H1 (cell line): ENCODE data around the gene PROSER1. TPM values are rescaled to one million over a fixed set of nuclear protein-coding genes. Genes with fewer than 3 reads are reported as not detected.
A peak's percentile ranks its signal among the peaks of the same experiment; 100 is the strongest.

Source experiments
- CTCF ChIA-PET: fragments of 300-600 bp; sonication (Branson Sonifier 250); formaldehyde crosslinking; loops from one replicate; lab custom pipeline; 2021; ENCODE audit not compliant: partially characterized antibody; lab: Charles Lee
- POLR2A ChIA-PET: fragments of 300-600 bp; sonication (Branson Sonifier 250); formaldehyde crosslinking; loops from one replicate; lab custom pipeline; 2021; ENCODE audit warnings: inconsistent platforms; ENCODE audit not compliant: partially characterized antibody; lab: Charles Lee
- DNase-seq, 2 experiments: peaks; one replicate each; pipeline versions ENCODE4 v3.0.0 to v3.0.0-alpha.2; 2010 to 2022; ENCODE audit warnings: low spot score in 2 of 2, low read depth in 1 of 2, mixed read lengths in 1 of 2
- FAIRE-seq: peaks from 2 replicates; lab custom pipeline; 2011; peaks lifted over from hg19 to GRCh38; lab: Jason Lieb, UNC
- H2AFZ ChIP-seq: 2 replicates; pipeline ENCODE4 v1.8.1; 2012; ENCODE audit warnings: low read length, inconsistent platforms
- H2AK5ac ChIP-seq: 2 replicates; pipeline ENCODE4 v1.6.1; 2013; ENCODE audit warnings: low read depth, low read length
- H2BK120ac ChIP-seq: replicated peaks from 2 replicates; pipeline ENCODE3; 2013; ENCODE audit warnings: low read depth, low read length, inconsistent platforms
- H2BK12ac ChIP-seq: 2 replicates; pipeline ENCODE4 v1.6.1; 2013; ENCODE audit warnings: low read depth, low read length
- H2BK15ac ChIP-seq: 2 replicates; pipeline ENCODE4 v1.6.1; 2013; ENCODE audit warnings: low read length
- H2BK20ac ChIP-seq: 2 replicates; pipeline ENCODE4 v1.6.1; 2013; ENCODE audit warnings: low read length
- H2BK5ac ChIP-seq: 2 replicates; pipeline ENCODE4 v1.6.1; 2013; ENCODE audit warnings: low read depth, low read length
- H3K14ac ChIP-seq: 2 replicates; pipeline ENCODE4 v1.6.1; 2013; ENCODE audit warnings: inconsistent platforms; ENCODE audit not compliant: insufficient read length
- H3K18ac ChIP-seq: 2 replicates; pipeline ENCODE4 v1.6.1; 2013; ENCODE audit warnings: low read length; ENCODE audit errors: extremely low read depth
- H3K23ac ChIP-seq: 2 replicates; pipeline ENCODE4 v1.6.1; 2013; ENCODE audit warnings: inconsistent platforms; ENCODE audit not compliant: insufficient read length
- H3K23me2 ChIP-seq: 2 replicates; pipeline ENCODE4 v1.6.1; 2013; ENCODE audit warnings: low read depth, low read length
- H3K27ac ChIP-seq: 2 replicates; pipeline ENCODE4 v1.6.1; 2011; ENCODE audit warnings: low read depth, low read length, inconsistent platforms
- H3K27me3 ChIP-seq, 4 experiments: replicated peaks in 1 of 4; 1 replicate in 1 of 4; 2 replicates in 3 of 4; pipeline versions ENCODE4 v1.6.1 to v1.8.1; 2011 to 2013; ENCODE audit warnings: low read length in 3 of 4, mild to moderate bottlenecking in 3 of 4, inconsistent platforms in 2 of 4, mixed read lengths in 2 of 4, moderate library complexity in 1 of 4; ENCODE audit not compliant: control insufficient read depth in 3 of 4, insufficient read depth in 3 of 4; ENCODE audit errors: extremely low read depth in 1 of 4
- H3K36me3 ChIP-seq, 4 experiments: 2 replicates each; pipeline versions ENCODE4 v1.6.1 to v1.8.1; 2011 to 2013; ENCODE audit warnings: mild to moderate bottlenecking in 4 of 4, low read length in 3 of 4, moderate library complexity in 2 of 4, control low read depth in 1 of 4, inconsistent platforms in 1 of 4; ENCODE audit not compliant: insufficient read depth in 4 of 4, control insufficient read depth in 2 of 4
- H3K4ac ChIP-seq: replicated peaks from 2 replicates; pipeline ENCODE3; 2013; ENCODE audit warnings: low read length, low read depth, mixed read lengths, inconsistent platforms; ENCODE audit not compliant: insufficient read length
- H3K4me1 ChIP-seq, 4 experiments: replicated peaks in 1 of 4; 1 replicate in 1 of 4; 2 replicates in 3 of 4; pipeline versions ENCODE4 v1.6.1 to v1.8.1; 2011 to 2013; ENCODE audit warnings: low read length in 3 of 4, inconsistent platforms in 2 of 4, mixed read lengths in 1 of 4; ENCODE audit not compliant: insufficient read depth in 4 of 4, control insufficient read depth in 3 of 4
- H3K4me2 ChIP-seq, 2 experiments: 2 replicates each; pipeline versions ENCODE4 v1.6.1 to v1.8.1; 2011 to 2013; ENCODE audit warnings: low read depth in 2 of 2, low read length in 2 of 2, control low read depth in 1 of 2, inconsistent platforms in 1 of 2, mild to moderate bottlenecking in 1 of 2; ENCODE audit not compliant: insufficient read depth in 1 of 2
- H3K4me3 ChIP-seq, 4 experiments: fragments of 200-600, 300-600 bp in 1 of 4; sonication (generic), shearing (Covaris generic), sonication (Bioruptor Twin) in 1 of 4; 2 replicates each; pipeline versions ENCODE4 v1.5.1 to v1.8.1; 2011 to 2016; ENCODE audit warnings: low read length in 4 of 4, low read depth in 3 of 4, control low read depth in 2 of 4, inconsistent platforms in 2 of 4, mild to moderate bottlenecking in 2 of 4, mixed read lengths in 1 of 4, moderate library complexity in 1 of 4; ENCODE audit not compliant: insufficient read depth in 2 of 4; ENCODE audit errors: extremely low read depth in 1 of 4
- H3K56ac ChIP-seq: replicated peaks from 2 replicates; pipeline ENCODE3; 2013; ENCODE audit warnings: low read depth, mild to moderate bottlenecking, mixed read lengths, low read length, inconsistent platforms; ENCODE audit not compliant: insufficient read length
- H3K79me1 ChIP-seq: 2 replicates; pipeline ENCODE4 v1.6.1; 2013; ENCODE audit warnings: low read depth, low read length, control low read depth
- H3K79me2 ChIP-seq, 2 experiments: 2 replicates each; pipeline versions ENCODE4 v1.6.1 to v1.8.1; 2012 to 2013; ENCODE audit warnings: low read length in 2 of 2, mild to moderate bottlenecking in 2 of 2, inconsistent platforms in 1 of 2; ENCODE audit not compliant: insufficient read depth in 2 of 2, control insufficient read depth in 1 of 2
- H3K9ac ChIP-seq, 4 experiments: replicated peaks in 1 of 4; 1 replicate in 1 of 4; 2 replicates in 3 of 4; pipeline versions ENCODE4 v1.6.1 to v1.8.1; 2011 to 2013; ENCODE audit warnings: low read depth in 3 of 4, low read length in 3 of 4, control low read depth in 2 of 4, mild to moderate bottlenecking in 2 of 4, moderate library complexity in 2 of 4, inconsistent platforms in 1 of 4; ENCODE audit errors: extremely low read depth in 1 of 4
- H3K9me3 ChIP-seq, 2 experiments: 2 replicates each; pipeline versions ENCODE4 v1.6.1 to v1.8.1; 2012 to 2013; ENCODE audit warnings: mild to moderate bottlenecking in 2 of 2, moderate library complexity in 2 of 2, control low read depth in 1 of 2, inconsistent platforms in 1 of 2, low read depth in 1 of 2, low read length in 1 of 2, mixed read lengths in 1 of 2; ENCODE audit not compliant: insufficient read depth in 2 of 2
- H4K20me1 ChIP-seq, 2 experiments: replicated peaks in 1 of 2; 2 replicates each; pipeline versions ENCODE3 to v1.8.1; 2011 to 2013; ENCODE audit warnings: inconsistent platforms in 2 of 2, low read length in 2 of 2, mild to moderate bottlenecking in 1 of 2; ENCODE audit not compliant: insufficient read depth in 2 of 2, control insufficient read depth in 1 of 2
- H4K5ac ChIP-seq: 2 replicates; pipeline ENCODE4 v1.6.1; 2013; ENCODE audit warnings: low read length, low read depth, mixed read lengths, inconsistent platforms; ENCODE audit not compliant: insufficient read length
- H4K8ac ChIP-seq: 2 replicates; pipeline ENCODE4 v1.8.0; 2013; ENCODE audit warnings: mild to moderate bottlenecking, moderate library complexity, low read length, inconsistent platforms; ENCODE audit not compliant: insufficient read depth; ENCODE audit errors: extremely low read depth
- H4K91ac ChIP-seq: replicated peaks from 2 replicates; pipeline ENCODE3; 2013; ENCODE audit warnings: low read length, mixed read lengths, inconsistent platforms; ENCODE audit not compliant: insufficient read length
- GTF2F1 ChIP-seq: IDR thresholded peaks from 2 replicates; pipeline ENCODE4 v1.6.1; 2012; ENCODE audit warnings: low read depth, low read length, improper control_type of control experiment, borderline replicate concordance
- KDM5A ChIP-seq: fragments of 200-600 bp; IDR thresholded peaks from 2 replicates; pipeline ENCODE4 v1.7.1; 2012; ENCODE audit warnings: mild to moderate bottlenecking, low read length, inconsistent platforms, mixed read lengths
- MAFK ChIP-seq: IDR thresholded peaks from 2 replicates; pipeline ENCODE4 v1.6.1; 2012; ENCODE audit warnings: low read depth, mild to moderate bottlenecking, improper control_type of control experiment, low read length
- POLR2AphosphoS5 ChIP-seq: IDR thresholded peaks from 2 replicates; pipeline ENCODE4 v1.6.1; 2011; ENCODE audit warnings: low read depth, low read length
- RAD21 ChIP-seq, 2 experiments: IDR thresholded peaks in 1 of 2; conservative IDR thresholded peaks in 1 of 2; 2 replicates each; pipeline ENCODE4 v1.6.1; 2011; ENCODE audit warnings: low read depth in 2 of 2, low read length in 2 of 2, improper control_type of control experiment in 1 of 2, inconsistent platforms in 1 of 2, mild to moderate bottlenecking in 1 of 2, moderate library complexity in 1 of 2
- SAP30 ChIP-seq: fragments of 300-600 bp; sonication (generic); IDR thresholded peaks from 2 replicates; pipeline ENCODE4 v1.7.1; 2012; ENCODE audit warnings: low read length, moderate library complexity, mild to moderate bottlenecking, inconsistent platforms; ENCODE audit not compliant: insufficient read depth, insufficient replicate concordance
- SIN3A ChIP-seq, 2 experiments: IDR thresholded peaks in 1 of 2; conservative IDR thresholded peaks in 1 of 2; 2 replicates each; pipeline ENCODE4 v1.6.1; 2011 to 2012; ENCODE audit warnings: low read length in 2 of 2, improper control_type of control experiment in 1 of 2, low read depth in 1 of 2, mild to moderate bottlenecking in 1 of 2
- SIX5 ChIP-seq: IDR thresholded peaks from 2 replicates; pipeline ENCODE4 v1.6.1; 2011; ENCODE audit warnings: mild to moderate bottlenecking, low read depth, low read length
- SP2 ChIP-seq: IDR thresholded peaks from 2 replicates; pipeline ENCODE4 v1.6.1; 2012; ENCODE audit warnings: mild to moderate bottlenecking, low read length, inconsistent platforms
- YY1 ChIP-seq: IDR thresholded peaks from 2 replicates; pipeline ENCODE4 v1.6.1; 2011; ENCODE audit warnings: low read depth, mild to moderate bottlenecking, low read length
- WGBS, 2 experiments: shearing (Covaris generic) in 1 of 2; methylation state at CpG; one replicate each; pipeline versions ENCODE4 v1.1.6 to v1.1.7; 2013 to 2015; ENCODE audit warnings: low lambda C conversion rate in 2 of 2, mixed read lengths in 2 of 2, inconsistent platforms in 1 of 2, low coverage in 1 of 2, missing lambda C conversion rate in 1 of 2; ENCODE audit not compliant: insufficient replicate concordance in 2 of 2, insufficient coverage in 1 of 2, insufficient read length in 1 of 2; ENCODE audit errors: extremely low coverage in 1 of 2, missing lambda C conversion rate in 1 of 2; 5-methylcytosine and 5-hydroxymethylcytosine counted together
- polyA plus RNA-seq, 7 experiments: library from polyadenylated mRNA; depleted of rRNA in 3 of 7; stranded (reverse) in 5 of 7; unstranded in 2 of 7; fragments of >200 nt in 5 of 7; fragments of 200-250 nt in 2 of 7; gene quantifications; 1 replicate in 5 of 7; 2 replicates in 1 of 7; 4 replicates in 1 of 7; pipeline versions ENCODE4 v1.2.1 to v1.2.3, GENCODE V29; 2011 to 2013; ENCODE audit warnings: missing spikeins in 2 of 7, mixed read lengths in 2 of 7
- total RNA-seq: library from RNA; stranded (reverse); fragmentation: NEBNext Ultra II Directional; extraction: Animal tissue kit (Norgen Biotek cat#: 25700); gene quantifications from 2 replicates; pipeline ENCODE4 v1.2.1, GENCODE V29; 2021
- TF ChIP-seq, protein P1 (sequence below): IDR thresholded peaks from 2 replicates; pipeline ENCODE4 v1.6.1; 2012; ENCODE audit warnings: inconsistent platforms

PROSER1 gene
- total and polyA plus RNA-seq, 2 of the 8 experiments (the other 6 are each of a cell fraction or from before 2014, with no cell fraction given): 99.2 to 116 TPM

GRCh38 chr13:39038569-39039030 is 711 bp upstream of the PROSER1 start:
- POLR2A ChIA-PET: interaction anchor here (0.6 to 5.4 kb wide), 8 partner anchors 9 to 48 kb away, joined by 3 to 73 read pairs (median 8); no protein-coding TSS in a partner anchor
- H3K27ac ChIP-seq: peak overlapping the region; percentile 76
- no peak for TF ChIP-seq SP2
- no peak for TF ChIP-seq GTF2F1
- no peak for TF ChIP-seq RAD21 (IDR thresholded peaks at IDR 0.05 in 1 of 2, conservative IDR thresholded peaks at IDR 0.05 in 1 of 2; ENCODE audit: low read depth in 2 of 2, low read length in 2 of 2)
- peak in 1 of 2 experiments; percentile 12; a peak in 1 of 4 replicates for TF ChIP-seq SIN3A (conservative IDR thresholded peaks at IDR 0.05 in 1 of 2, IDR thresholded peaks at IDR 0.05 in 1 of 2; ENCODE audit: low read depth in 1 of 2, low read length in 2 of 2)
- TF ChIP-seq, protein P1, sequence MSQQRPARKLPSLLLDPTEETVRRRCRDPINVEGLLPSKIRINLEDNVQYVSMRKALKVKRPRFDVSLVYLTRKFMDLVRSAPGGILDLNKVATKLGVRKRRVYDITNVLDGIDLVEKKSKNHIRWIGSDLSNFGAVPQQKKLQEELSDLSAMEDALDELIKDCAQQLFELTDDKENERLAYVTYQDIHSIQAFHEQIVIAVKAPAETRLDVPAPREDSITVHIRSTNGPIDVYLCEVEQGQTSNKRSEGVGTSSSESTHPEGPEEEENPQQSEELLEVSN: peak; percentile 41; the same call in 1 of the 2 replicates
- no peak for TF ChIP-seq POLR2AphosphoS5
- TF ChIP-seq MAFK: no peak
- TF ChIP-seq SIX5: no peak
- peak; percentile 74 for TF ChIP-seq SAP30
- TF ChIP-seq YY1: no peak
- TF ChIP-seq KDM5A: 0 out of 2 replicates have a peak, but pooled peaks have one; percentile 16

More at GRCh38 chr13:39038569-39039030, 711 bp upstream of the PROSER1 start:
- peak overlapping the region; percentile 85 for H2BK5ac ChIP-seq
- no peaks in the 10 kb centered on the region for H3K79me1 ChIP-seq
- peak overlapping the region; percentile 94; the same call in 1 of the 2 replicates for H4K8ac ChIP-seq
- H2AFZ ChIP-seq: peak overlapping the region; percentile 83
- no peaks in the 10 kb centered on the region for H3K9me3 ChIP-seq
- no peak overlapping the region; the same call in 1 of the 2 replicates for H2BK12ac ChIP-seq
- H2BK20ac ChIP-seq: peak overlapping the region; percentile 57; the same call in 1 of the 2 replicates
- CTCF ChIA-PET: interaction anchor here (1.2 kb wide), 1 partner anchor 60 kb away, joined by 3 read pairs; no protein-coding TSS in a partner anchor
- H3K27me3 ChIP-seq: no peaks in the 10 kb centered on the region; a peak in 1 of 7 replicates
- no peak overlapping the region for H3K14ac ChIP-seq
- H3K4me3 ChIP-seq: peak overlapping the region; percentile 94 to 99 (median 96)
- peaks cover 3 to 9% of the 10 kb centered on the region in 2 experiments for H4K20me1 ChIP-seq
- H3K9ac ChIP-seq: peak overlapping the region; percentile 58 to 88 (median 83)
- no peak overlapping the region for H3K56ac ChIP-seq
- H3K79me2 ChIP-seq: peaks cover 35 to 51% of the 10 kb centered on the region in 2 experiments
- 6% methylated on average over 15 of the region's 15 CpGs; no CpG with 5 or more reads in 1 of the 2 experiments for WGBS, 2 experiments
- FAIRE-seq (no peak), DNase-seq (no peak)
- H3K36me3 ChIP-seq: peaks cover 0 to 2% (median 0%) of the 10 kb centered on the region in 4 experiments; a peak in 2 of 8 replicates
- H3K18ac ChIP-seq: peak overlapping the region; percentile 68; the same call in 1 of the 2 replicates
- peak overlapping the region; percentile 79 to 81 for H3K4me2 ChIP-seq
- peak overlapping the region; percentile 84 for H4K91ac ChIP-seq
- peaks cover 12% of the 10 kb centered on the region for H3K23me2 ChIP-seq
- peak overlapping the region; percentile 61 for H4K5ac ChIP-seq
- peak overlapping the region; percentile 18 for H2BK120ac ChIP-seq
- peaks cover 0 to 10% (median under 1%) of the 10 kb centered on the region in 4 experiments; a peak in 4 of 7 replicates for H3K4me1 ChIP-seq
- no peak overlapping the region for H3K23ac ChIP-seq
- H2AK5ac ChIP-seq: no peak overlapping the region
- peak overlapping the region; percentile 63; the same call in 1 of the 2 replicates for H2BK15ac ChIP-seq
- peak overlapping the region; percentile 13 for H3K4ac ChIP-seq
